WTC11 (cell line): ENCODE data around the gene PTGER2. TPM values are rescaled to one million over a fixed set of nuclear protein-coding genes. Genes with fewer than 3 reads are reported as not detected.

Experiments used
- ATAC-seq: fragments of 200-7000 bp; cut with Tn5 transposase; 2 replicates; pipeline ENCODE4 v1.10.0; 2021; ENCODE audit warnings: mild to moderate bottlenecking, moderate library complexity
- CTCF ChIA-PET: fragments of 300-600 bp; sonication (Branson Sonifier 250); formaldehyde crosslinking; loops from one replicate; lab custom pipeline; 2021; ENCODE audit warnings: antibody characterized with exemption; lab: Charles Lee
- POLR2A ChIA-PET: fragments of 350-600 bp; sonication (Branson Sonifier 250); formaldehyde crosslinking; loops from one replicate; lab custom pipeline; 2021; ENCODE audit warnings: antibody characterized with exemption; lab: Charles Lee
- DNase-seq: peaks from one replicate; pipeline ENCODE4 v3.0.0; 2021; ENCODE audit warnings: low spot score
- H3K27ac Mint-ChIP-seq: 2 replicates; pipeline ENCODE4 v1.8.0; 2021; ENCODE audit warnings: mixed read lengths
- H3K27me3 Mint-ChIP-seq: 2 replicates; pipeline ENCODE4 v1.8.0; 2021; ENCODE audit warnings: low read depth, mild to moderate bottlenecking, moderate library complexity, mixed read lengths
- H3K36me3 Mint-ChIP-seq: 2 replicates; pipeline ENCODE4 v1.8.0; 2021; ENCODE audit warnings: mixed read lengths
- H3K4me1 Mint-ChIP-seq: 2 replicates; pipeline ENCODE4 v1.8.0; 2022; ENCODE audit warnings: mixed read lengths
- H3K4me3 Mint-ChIP-seq: 2 replicates; pipeline ENCODE4 v1.8.0; 2021; ENCODE audit warnings: mild to moderate bottlenecking, moderate library complexity, mixed read lengths
- H3K9me3 Mint-ChIP-seq: 2 replicates; pipeline ENCODE4 v1.8.0; 2021; ENCODE audit warnings: mixed read lengths
- ESRRA ChIP-seq: sonication (generic); formaldehyde crosslinking; IDR thresholded peaks from 2 replicates; pipeline ENCODE4 v1.8.1; 2022; ENCODE audit warnings: mild to moderate bottlenecking, missing genetic modification reagents, borderline replicate concordance
- FOXP1 ChIP-seq: sonication (generic); formaldehyde crosslinking; IDR thresholded peaks from 2 replicates; pipeline ENCODE4 v1.8.0; 2022; ENCODE audit warnings: missing genetic modification reagents, mild to moderate bottlenecking, moderate library complexity, borderline replicate concordance
- JUN ChIP-seq: sonication (generic); formaldehyde crosslinking; IDR thresholded peaks from 2 replicates; pipeline ENCODE4 v1.8.0; 2023; ENCODE audit warnings: mild to moderate bottlenecking, missing genetic modification reagents
- KAT7 ChIP-seq: sonication (generic); formaldehyde crosslinking; IDR thresholded peaks from 2 replicates; pipeline ENCODE4 v1.8.1; 2023; ENCODE audit warnings: missing genetic modification reagents, mild to moderate bottlenecking, borderline replicate concordance
- NFE2L1 ChIP-seq: sonication (generic); formaldehyde crosslinking; IDR thresholded peaks from 2 replicates; pipeline ENCODE4 v1.8.1; 2023; ENCODE audit warnings: missing genetic modification reagents
- OVOL2 ChIP-seq: fragments of 250-450 bp; sonication (Bioruptor Pico); IDR thresholded peaks from 2 replicates; pipeline ENCODE4 v1.9.0; 2021; ENCODE audit warnings: mild to moderate bottlenecking, borderline replicate concordance
- SOX15 ChIP-seq: fragments of 250-450 bp; sonication (Bioruptor Pico); IDR thresholded peaks from 2 replicates; pipeline ENCODE4 v1.9.0; 2021; ENCODE audit warnings: mild to moderate bottlenecking
- ZNF138 ChIP-seq: sonication (generic); formaldehyde crosslinking; conservative IDR thresholded peaks from 2 replicates; pipeline ENCODE4 v1.8.1; 2022; ENCODE audit warnings: mild to moderate bottlenecking, moderate library complexity, missing genetic modification reagents
- ZNF219 ChIP-seq: sonication (generic); formaldehyde crosslinking; IDR thresholded peaks from 2 replicates; pipeline ENCODE4 v1.8.0; 2023; ENCODE audit warnings: missing genetic modification reagents, mild to moderate bottlenecking, borderline replicate concordance
- ZNF396 ChIP-seq: fragments of 250-450 bp; sonication (Bioruptor Pico); IDR thresholded peaks from 2 replicates; pipeline ENCODE4 v1.8.0; 2021; ENCODE audit warnings: mild to moderate bottlenecking, moderate library complexity, borderline replicate concordance
- total RNA-seq: library from RNA; stranded (reverse); gene quantifications from 3 replicates; pipeline ENCODE4 v1.2.3, GENCODE V29; 2021
- TF ChIP-seq, protein P1 (sequence below): fragments of 250-450 bp; sonication (Bioruptor Pico); IDR thresholded peaks from 2 replicates; pipeline ENCODE4 v1.9.0; 2021; ENCODE audit warnings: mild to moderate bottlenecking, borderline replicate concordance
- TF ChIP-seq, protein P2 (sequence below): sonication (generic); formaldehyde crosslinking; IDR thresholded peaks from 2 replicates; pipeline ENCODE4 v1.8.1; 2023; ENCODE audit warnings: mild to moderate bottlenecking, missing genetic modification reagents, moderate library complexity
- TF ChIP-seq, protein P3 (sequence below): sonication (generic); formaldehyde crosslinking; IDR thresholded peaks from 2 replicates; pipeline ENCODE4 v1.8.1; 2023; ENCODE audit warnings: mild to moderate bottlenecking, moderate library complexity, missing genetic modification reagents
- TF ChIP-seq, protein P4 (sequence below): sonication (generic); formaldehyde crosslinking; IDR thresholded peaks from 2 replicates; pipeline ENCODE4 v1.8.0; 2023; ENCODE audit warnings: missing genetic modification reagents
- TF ChIP-seq, protein P5 (sequence below): sonication (generic); formaldehyde crosslinking; IDR thresholded peaks from 2 replicates; pipeline ENCODE4 v1.8.0; 2022; ENCODE audit warnings: mild to moderate bottlenecking, missing genetic modification reagents

Gene PTGER2
- total RNA-seq, 1 experiment from 2014 or later: 0.92 TPM

DNA sequence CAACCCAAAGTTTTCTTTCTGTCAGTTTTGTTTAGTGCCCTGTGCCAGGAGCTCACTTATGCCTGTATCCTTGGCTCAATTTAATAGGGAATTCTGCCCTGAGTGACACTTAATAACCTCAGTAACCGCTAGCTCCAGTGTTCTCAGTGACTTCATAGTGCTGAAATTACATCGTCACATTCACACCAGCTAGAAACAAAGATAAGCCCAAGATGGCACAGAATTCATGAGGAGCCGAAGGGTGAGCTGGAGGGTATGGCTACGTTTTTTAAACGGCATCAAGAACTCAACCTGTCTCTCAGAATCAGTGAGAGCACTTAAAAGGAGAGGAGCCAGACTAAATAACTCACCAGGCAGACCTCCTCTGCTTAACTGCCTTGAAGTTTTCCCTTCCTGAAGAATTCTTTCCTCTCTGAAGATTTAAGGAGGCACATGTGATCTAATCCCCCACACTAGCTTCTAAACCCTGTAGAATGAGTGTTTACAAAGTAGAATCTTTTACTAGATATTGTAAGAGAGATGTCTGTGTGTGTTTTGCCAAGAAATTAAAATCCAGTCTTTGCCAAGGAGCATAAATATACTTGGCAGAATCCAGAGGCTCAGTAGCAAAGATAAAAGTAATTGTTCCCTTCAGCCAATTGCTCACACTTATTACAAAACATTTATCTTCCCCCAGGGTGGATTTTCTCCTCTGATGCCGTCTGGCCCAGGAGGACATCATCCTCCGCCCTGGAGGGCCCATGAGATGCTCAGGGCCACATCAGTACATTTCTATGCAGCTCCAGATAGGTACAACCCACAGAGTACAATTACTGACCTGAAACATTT is 37.3 kb downstream of the PTGER2 start (continued):
- TF ChIP-seq, protein P1, sequence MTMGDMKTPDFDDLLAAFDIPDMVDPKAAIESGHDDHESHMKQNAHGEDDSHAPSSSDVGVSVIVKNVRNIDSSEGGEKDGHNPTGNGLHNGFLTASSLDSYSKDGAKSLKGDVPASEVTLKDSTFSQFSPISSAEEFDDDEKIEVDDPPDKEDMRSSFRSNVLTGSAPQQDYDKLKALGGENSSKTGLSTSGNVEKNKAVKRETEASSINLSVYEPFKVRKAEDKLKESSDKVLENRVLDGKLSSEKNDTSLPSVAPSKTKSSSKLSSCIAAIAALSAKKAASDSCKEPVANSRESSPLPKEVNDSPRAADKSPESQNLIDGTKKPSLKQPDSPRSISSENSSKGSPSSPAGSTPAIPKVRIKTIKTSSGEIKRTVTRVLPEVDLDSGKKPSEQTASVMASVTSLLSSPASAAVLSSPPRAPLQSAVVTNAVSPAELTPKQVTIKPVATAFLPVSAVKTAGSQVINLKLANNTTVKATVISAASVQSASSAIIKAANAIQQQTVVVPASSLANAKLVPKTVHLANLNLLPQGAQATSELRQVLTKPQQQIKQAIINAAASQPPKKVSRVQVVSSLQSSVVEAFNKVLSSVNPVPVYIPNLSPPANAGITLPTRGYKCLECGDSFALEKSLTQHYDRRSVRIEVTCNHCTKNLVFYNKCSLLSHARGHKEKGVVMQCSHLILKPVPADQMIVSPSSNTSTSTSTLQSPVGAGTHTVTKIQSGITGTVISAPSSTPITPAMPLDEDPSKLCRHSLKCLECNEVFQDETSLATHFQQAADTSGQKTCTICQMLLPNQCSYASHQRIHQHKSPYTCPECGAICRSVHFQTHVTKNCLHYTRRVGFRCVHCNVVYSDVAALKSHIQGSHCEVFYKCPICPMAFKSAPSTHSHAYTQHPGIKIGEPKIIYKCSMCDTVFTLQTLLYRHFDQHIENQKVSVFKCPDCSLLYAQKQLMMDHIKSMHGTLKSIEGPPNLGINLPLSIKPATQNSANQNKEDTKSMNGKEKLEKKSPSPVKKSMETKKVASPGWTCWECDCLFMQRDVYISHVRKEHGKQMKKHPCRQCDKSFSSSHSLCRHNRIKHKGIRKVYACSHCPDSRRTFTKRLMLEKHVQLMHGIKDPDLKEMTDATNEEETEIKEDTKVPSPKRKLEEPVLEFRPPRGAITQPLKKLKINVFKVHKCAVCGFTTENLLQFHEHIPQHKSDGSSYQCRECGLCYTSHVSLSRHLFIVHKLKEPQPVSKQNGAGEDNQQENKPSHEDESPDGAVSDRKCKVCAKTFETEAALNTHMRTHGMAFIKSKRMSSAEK (CRISPR knock-in tag): no peak
- TF ChIP-seq OVOL2: no peak

DNA sequence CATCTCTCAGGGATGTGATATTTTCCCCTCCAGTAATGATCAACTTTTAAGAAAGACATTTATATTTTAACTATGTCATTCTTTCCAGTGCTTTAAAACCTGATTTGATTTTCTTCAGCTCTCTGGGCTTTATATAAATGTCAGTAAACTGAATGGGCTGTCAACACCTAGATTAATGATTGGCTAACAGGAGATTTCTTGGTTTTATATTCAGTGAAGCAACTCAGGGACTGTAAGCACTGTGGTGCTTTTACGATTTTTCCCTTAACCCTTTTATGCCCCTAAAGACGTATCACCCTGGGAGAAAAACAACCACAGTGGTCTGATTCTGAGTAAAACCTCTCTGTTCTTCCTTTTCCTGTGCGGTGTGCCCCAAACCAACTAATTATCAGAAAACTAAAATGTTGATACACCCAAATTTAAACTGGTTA is 38.0 kb downstream of the PTGER2 start:
- DNase-seq (no peak), ATAC-seq (no peak)
- Mint-ChIP-seq H3K36me3 (no peaks in the 10 kb centered on the region), H3K27me3 (no peaks in the 10 kb centered on the region), H3K9me3 (0 out of 2 replicates have a peak, but pooled peaks cover 5% of the 10 kb centered on the region), H3K27ac (no peak overlapping the region), H3K4me1 (0 out of 2 replicates have a peak, but pooled peaks cover 3% of the 10 kb centered on the region), H3K4me3 (no peak overlapping the region)
- ChIA-PET POLR2A (no interaction called here), CTCF (interaction anchor here (0.9 kb wide), 1 partner anchor 48 kb away, joined by 3 read pairs; no protein-coding TSS in a partner anchor)
- TF ChIP-seq NFE2L1 (CRISPR knock-in tag) (no peak), ESRRA (CRISPR knock-in tag) (no peak), ZNF396 (CRISPR knock-in tag) (no peak), SOX15 (CRISPR knock-in tag) (no peak), KAT7 (CRISPR knock-in tag) (no peak), FOXP1 (CRISPR knock-in tag) (no peak), JUN (CRISPR knock-in tag) (no peak), ZNF138 (CRISPR knock-in tag) (no peak), ZNF219 (CRISPR knock-in tag) (no peak)
- TF ChIP-seq, protein P2, sequence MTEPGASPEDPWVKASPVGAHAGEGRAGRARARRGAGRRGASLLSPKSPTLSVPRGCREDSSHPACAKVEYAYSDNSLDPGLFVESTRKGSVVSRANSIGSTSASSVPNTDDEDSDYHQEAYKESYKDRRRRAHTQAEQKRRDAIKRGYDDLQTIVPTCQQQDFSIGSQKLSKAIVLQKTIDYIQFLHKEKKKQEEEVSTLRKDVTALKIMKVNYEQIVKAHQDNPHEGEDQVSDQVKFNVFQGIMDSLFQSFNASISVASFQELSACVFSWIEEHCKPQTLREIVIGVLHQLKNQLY: no peak
- TF ChIP-seq, protein P3, sequence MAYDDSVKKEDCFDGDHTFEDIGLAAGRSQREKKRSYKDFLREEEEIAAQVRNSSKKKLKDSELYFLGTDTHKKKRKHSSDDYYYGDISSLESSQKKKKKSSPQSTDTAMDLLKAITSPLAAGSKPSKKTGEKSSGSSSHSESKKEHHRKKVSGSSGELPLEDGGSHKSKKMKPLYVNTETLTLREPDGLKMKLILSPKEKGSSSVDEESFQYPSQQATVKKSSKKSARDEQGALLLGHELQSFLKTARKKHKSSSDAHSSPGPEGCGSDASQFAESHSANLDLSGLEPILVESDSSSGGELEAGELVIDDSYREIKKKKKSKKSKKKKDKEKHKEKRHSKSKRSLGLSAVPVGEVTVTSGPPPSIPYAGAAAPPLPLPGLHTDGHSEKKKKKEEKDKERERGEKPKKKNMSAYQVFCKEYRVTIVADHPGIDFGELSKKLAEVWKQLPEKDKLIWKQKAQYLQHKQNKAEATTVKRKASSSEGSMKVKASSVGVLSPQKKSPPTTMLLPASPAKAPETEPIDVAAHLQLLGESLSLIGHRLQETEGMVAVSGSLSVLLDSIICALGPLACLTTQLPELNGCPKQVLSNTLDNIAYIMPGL (CRISPR knock-in tag): no peak
- TF ChIP-seq, protein P4, sequence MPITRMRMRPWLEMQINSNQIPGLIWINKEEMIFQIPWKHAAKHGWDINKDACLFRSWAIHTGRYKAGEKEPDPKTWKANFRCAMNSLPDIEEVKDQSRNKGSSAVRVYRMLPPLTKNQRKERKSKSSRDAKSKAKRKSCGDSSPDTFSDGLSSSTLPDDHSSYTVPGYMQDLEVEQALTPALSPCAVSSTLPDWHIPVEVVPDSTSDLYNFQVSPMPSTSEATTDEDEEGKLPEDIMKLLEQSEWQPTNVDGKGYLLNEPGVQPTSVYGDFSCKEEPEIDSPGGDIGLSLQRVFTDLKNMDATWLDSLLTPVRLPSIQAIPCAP: no peak
- TF ChIP-seq, protein P5, sequence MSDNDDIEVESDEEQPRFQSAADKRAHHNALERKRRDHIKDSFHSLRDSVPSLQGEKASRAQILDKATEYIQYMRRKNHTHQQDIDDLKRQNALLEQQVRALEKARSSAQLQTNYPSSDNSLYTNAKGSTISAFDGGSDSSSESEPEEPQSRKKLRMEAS (CRISPR knock-in tag): no peak
